Smooth muscle cell (in vitro differentiated cells): ENCODE results near the gene PCCA. TPM values are rescaled to one million over a fixed set of nuclear protein-coding genes. Genes with fewer than 3 reads are reported as not detected.

Experiments used
- DNase-seq: peaks from one replicate; lab custom pipeline; 2025; ENCODE audit not compliant: unreplicated experiment; lab: John Stamatoyannopoulos, UW
- H2AFZ ChIP-seq: fragments of 200-600 bp; sonication (generic); 2 replicates; pipeline ENCODE4 v1.6.0; 2016; ENCODE audit warnings: antibody characterized with exemption, low read depth, mild to moderate bottlenecking
- H3F3A ChIP-seq: fragments of 200-600 bp; sonication (generic); 2 replicates; pipeline ENCODE4 v1.6.0; 2017; ENCODE audit warnings: antibody characterized with exemption, low read depth
- H3K27ac ChIP-seq: fragments of 200-600 bp; sonication (generic); 2 replicates; pipeline ENCODE4 v1.5.1; 2016; ENCODE audit warnings: low read depth, mild to moderate bottlenecking
- H3K27me3 ChIP-seq: fragments of 200-600 bp; sonication (generic); 2 replicates; pipeline ENCODE4 v1.6.1; 2016; ENCODE audit warnings: low read depth, mild to moderate bottlenecking
- H3K36me3 ChIP-seq: fragments of 200-600 bp; sonication (generic); 2 replicates; pipeline ENCODE4 v1.5.1; 2016; ENCODE audit warnings: low read depth
- H3K4me1 ChIP-seq: fragments of 200-600 bp; sonication (generic); 2 replicates; pipeline ENCODE4 v1.5.1; 2016; ENCODE audit warnings: low read depth
- H3K4me2 ChIP-seq: fragments of 200-600 bp; sonication (generic); 2 replicates; pipeline ENCODE4 v1.6.0; 2016; ENCODE audit warnings: mild to moderate bottlenecking
- H3K4me3 ChIP-seq: fragments of 200-600 bp; sonication (generic); 2 replicates; pipeline ENCODE4 v1.5.1; 2016; ENCODE audit warnings: mild to moderate bottlenecking
- H3K79me2 ChIP-seq: fragments of 200-600 bp; sonication (generic); 2 replicates; pipeline ENCODE4 v1.6.0; 2016; ENCODE audit warnings: low read depth, mild to moderate bottlenecking
- H3K9ac ChIP-seq: fragments of 200-600 bp; sonication (generic); 2 replicates; pipeline ENCODE4 v1.6.0; 2016; ENCODE audit warnings: low read depth
- H3K9me3 ChIP-seq: fragments of 200-600 bp; sonication (generic); replicated peaks from 2 replicates; pipeline ENCODE4 v1.5.1; 2016; ENCODE audit warnings: low read depth
- H4K20me1 ChIP-seq: fragments of 200-600 bp; sonication (generic); 2 replicates; pipeline ENCODE4 v1.6.0; 2016; ENCODE audit warnings: low read depth
- CTCF ChIP-seq: fragments of 200-600 bp; sonication (generic); IDR thresholded peaks from 2 replicates; pipeline ENCODE4 v1.5.1; 2017; ENCODE audit warnings: borderline replicate concordance, mild to moderate bottlenecking, antibody characterized with exemption; ENCODE audit not compliant: insufficient read depth, poor library complexity, severe bottlenecking
- WGBS: methylation state at CpG from one replicate; pipeline ENCODE4 v1.1.7; 2016; ENCODE audit warnings: low lambda C conversion rate; 5-methylcytosine and 5-hydroxymethylcytosine counted together
- polyA plus RNA-seq: library from polyadenylated mRNA; unstranded; fragments of >200 nt; fragmentation: Nextera tagmentation; extraction: Ambion mirVana; gene quantifications from 2 replicates; pipeline ENCODE4 v1.2.1, GENCODE V29; 2016
- total RNA-seq: library from RNA; depleted of rRNA; stranded (reverse); fragments of >200 nt; gene quantifications from 2 replicates; pipeline ENCODE4 v1.2.3, GENCODE V29; 2014

PCCA gene
- total and polyA plus RNA-seq, 2 experiments from 2014 or later = 19.6 to 24.7 TPM

- no peak overlapping the region for H3K9ac ChIP-seq
These were observed 184.7 kb downstream of the PCCA start for GRCh38 chr13:100273552-100273951.

GRCh38 chr13:100274942-100275506 is 186.1 kb downstream of the PCCA start:
- H3K9me3 ChIP-seq = no peaks in the 10 kb centered on the region
- no peaks in the 10 kb centered on the region for H3K36me3 ChIP-seq
- 66% methylated on average over 12 of the region's 12 CpGs for WGBS
- no peak for TF ChIP-seq CTCF
- H3K27ac ChIP-seq = no peak overlapping the region
- no peak overlapping the region for H2AFZ ChIP-seq
- no peaks in the 10 kb centered on the region for H3K79me2 ChIP-seq
- H3K4me3 ChIP-seq = no peak overlapping the region
- no peaks in the 10 kb centered on the region for H4K20me1 ChIP-seq
- H3K4me2 ChIP-seq = peak overlapping the region; percentile 25
- DNase-seq = no peak
- H3K4me1 ChIP-seq = no peaks in the 10 kb centered on the region
- no peaks in the 10 kb centered on the region for H3F3A ChIP-seq
- no peaks in the 10 kb centered on the region for H3K27me3 ChIP-seq
- no peak overlapping the region for H3K9ac ChIP-seq

More at GRCh38 chr13:100273552-100273951, 184.7 kb downstream of the PCCA start:
- Histone ChIP-seq H3K4me1 (no peaks in the 10 kb centered on the region), H3K4me2 (no peak overlapping the region), H3K36me3 (no peaks in the 10 kb centered on the region), H4K20me1 (no peaks in the 10 kb centered on the region), H2AFZ (no peak overlapping the region), H3F3A (no peaks in the 10 kb centered on the region), H3K79me2 (no peaks in the 10 kb centered on the region), H3K4me3 (no peak overlapping the region), H3K27me3 (no peaks in the 10 kb centered on the region), H3K27ac (no peak overlapping the region), H3K9me3 (no peaks in the 10 kb centered on the region)
- no peak for DNase-seq
- TF ChIP-seq CTCF = no peak
- 93% methylated on average over 6 of the region's 6 CpGs for WGBS

GRCh38 chr13:100275746-100276145 is 186.9 kb downstream of the PCCA start:
- no peaks in the 10 kb centered on the region for H3F3A ChIP-seq
- no peak for DNase-seq

More at GRCh38 chr13:100275746-100276145, 186.9 kb downstream of the PCCA start:
- H4K20me1 ChIP-seq = no peaks in the 10 kb centered on the region
- no peak overlapping the region for H3K27ac ChIP-seq
- H3K36me3 ChIP-seq = no peaks in the 10 kb centered on the region
- no peak overlapping the region for H2AFZ ChIP-seq
- WGBS = 74% methylated on average over 5 of the region's 5 CpGs
- no peaks in the 10 kb centered on the region for H3K27me3 ChIP-seq
- H3K79me2 ChIP-seq = no peaks in the 10 kb centered on the region
- no peak for TF ChIP-seq CTCF
- H3K4me3 ChIP-seq = no peak overlapping the region
- no peak overlapping the region for H3K9ac ChIP-seq
- H3K9me3 ChIP-seq = no peaks in the 10 kb centered on the region
- no peak overlapping the region for H3K4me2 ChIP-seq
- no peaks in the 10 kb centered on the region for H3K4me1 ChIP-seq
